DOHH2 (cell line): ENCODE results near the gene ANXA3.

Source experiments
- H3F3A ChIP-seq: fragments of 200-600 bp; sonication (generic), shearing (Covaris generic); 2 replicates; pipeline ENCODE4 v1.6.0; 2016; ENCODE audit warnings: antibody characterized with exemption, mild to moderate bottlenecking; ENCODE audit not compliant: control insufficient read depth, insufficient read depth
- H3K27ac ChIP-seq: fragments of 200-600 bp; sonication (generic); 2 replicates; pipeline ENCODE4 v1.5.1; 2014; ENCODE audit warnings: low read depth, mild to moderate bottlenecking, low read length, moderate library complexity
- H3K27me3 ChIP-seq: fragments of 200-600 bp; sonication (generic); 2 replicates; pipeline ENCODE4 v1.6.1; 2014; ENCODE audit warnings: mild to moderate bottlenecking, low read length, mixed read lengths; ENCODE audit not compliant: control insufficient read depth
- H3K36me3 ChIP-seq: fragments of 200-600 bp; sonication (generic); 2 replicates; pipeline ENCODE4 v1.6.1; 2014; ENCODE audit warnings: mild to moderate bottlenecking, low read length, moderate library complexity, mixed read lengths; ENCODE audit not compliant: control insufficient read depth
- H3K4me1 ChIP-seq: fragments of 200-600 bp; sonication (generic); 2 replicates; pipeline ENCODE4 v1.6.1; 2014; ENCODE audit warnings: mild to moderate bottlenecking, low read length, mixed read lengths; ENCODE audit not compliant: control insufficient read depth
- H3K4me2 ChIP-seq: fragments of 200-600 bp; sonication (generic); 2 replicates; pipeline ENCODE4 v1.6.0; 2014; ENCODE audit warnings: mild to moderate bottlenecking, low read length, moderate library complexity
- H3K4me3 ChIP-seq: fragments of 200-600 bp; sonication (generic); 2 replicates; pipeline ENCODE4 v1.5.1; 2014; ENCODE audit warnings: mild to moderate bottlenecking, low read length, mixed read lengths
- H3K79me2 ChIP-seq: fragments of 200-600 bp; sonication (generic); 2 replicates; pipeline ENCODE4 v1.6.1; 2014; ENCODE audit warnings: mild to moderate bottlenecking, low read length, mixed read lengths; ENCODE audit not compliant: control insufficient read depth
- H3K9me2 ChIP-seq: fragments of 200-600 bp; sonication (generic); replicated peaks from 2 replicates; pipeline ENCODE4 v1.6.1; 2014; ENCODE audit warnings: mild to moderate bottlenecking, low read length, mixed read lengths; ENCODE audit not compliant: control insufficient read depth
- H3K9me3 ChIP-seq: fragments of 200-600 bp; sonication (generic); 2 replicates; pipeline ENCODE4 v1.6.1; 2014; ENCODE audit warnings: antibody characterized with exemption, low read length, mixed read lengths; ENCODE audit not compliant: control insufficient read depth, insufficient read depth
- H4K20me1 ChIP-seq: fragments of 200-600 bp; sonication (generic); 2 replicates; pipeline ENCODE4 v1.6.0; 2014; ENCODE audit warnings: low read depth, mild to moderate bottlenecking, antibody characterized with exemption, low read length, moderate library complexity; ENCODE audit not compliant: control insufficient read depth, insufficient read depth
- EZH2phosphoT487 ChIP-seq: fragments of 200-600 bp; sonication (generic); IDR thresholded peaks from 2 replicates; pipeline ENCODE4 v1.6.1; 2017; ENCODE audit warnings: borderline replicate concordance, mild to moderate bottlenecking, antibody characterized with exemption, low read length, moderate library complexity, mixed read lengths
- TF ChIP-seq, protein P1 (sequence below): fragments of 200-600 bp; sonication (generic); IDR thresholded peaks from one replicate; pipeline ENCODE4 v1.5.1; 2014; ENCODE audit warnings: antibody characterized with exemption, mild to moderate bottlenecking, low read depth, low read length; ENCODE audit not compliant: poor library complexity, severe bottlenecking

ANXA3 gene

DNA sequence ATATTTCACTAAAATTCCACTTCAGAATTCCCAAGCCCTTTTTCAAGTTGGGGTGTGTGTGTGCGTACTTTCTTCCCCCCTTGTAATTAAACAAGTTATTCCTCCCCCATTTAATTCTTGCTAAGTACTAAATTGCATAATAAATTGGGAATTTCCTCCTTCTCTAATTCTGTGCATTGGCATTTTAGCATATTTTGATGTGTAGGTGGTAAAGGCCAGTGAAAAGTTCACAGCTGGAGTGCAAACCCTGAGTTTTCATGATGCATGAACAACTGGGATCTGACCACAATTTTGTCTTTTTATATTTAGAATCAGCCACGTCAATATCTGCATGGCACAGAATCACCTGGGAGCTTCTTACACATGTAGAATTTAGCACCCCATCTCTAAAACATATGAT lies 18.5 kb downstream of the ANXA3 start:
- peaks cover 4% of the 10 kb centered on the region for H3K27me3 ChIP-seq
- no peaks in the 10 kb centered on the region for H3K36me3 ChIP-seq
- H3K4me1 ChIP-seq = no peaks in the 10 kb centered on the region
- no peak overlapping the region for H3K27ac ChIP-seq
- H3K79me2 ChIP-seq = no peaks in the 10 kb centered on the region
- H4K20me1 ChIP-seq = no peaks in the 10 kb centered on the region
- H3K4me2 ChIP-seq = no peak overlapping the region
- H3K9me2 ChIP-seq = no peaks in the 10 kb centered on the region
- no peaks in the 10 kb centered on the region for H3F3A ChIP-seq
- TF ChIP-seq, protein P1, sequence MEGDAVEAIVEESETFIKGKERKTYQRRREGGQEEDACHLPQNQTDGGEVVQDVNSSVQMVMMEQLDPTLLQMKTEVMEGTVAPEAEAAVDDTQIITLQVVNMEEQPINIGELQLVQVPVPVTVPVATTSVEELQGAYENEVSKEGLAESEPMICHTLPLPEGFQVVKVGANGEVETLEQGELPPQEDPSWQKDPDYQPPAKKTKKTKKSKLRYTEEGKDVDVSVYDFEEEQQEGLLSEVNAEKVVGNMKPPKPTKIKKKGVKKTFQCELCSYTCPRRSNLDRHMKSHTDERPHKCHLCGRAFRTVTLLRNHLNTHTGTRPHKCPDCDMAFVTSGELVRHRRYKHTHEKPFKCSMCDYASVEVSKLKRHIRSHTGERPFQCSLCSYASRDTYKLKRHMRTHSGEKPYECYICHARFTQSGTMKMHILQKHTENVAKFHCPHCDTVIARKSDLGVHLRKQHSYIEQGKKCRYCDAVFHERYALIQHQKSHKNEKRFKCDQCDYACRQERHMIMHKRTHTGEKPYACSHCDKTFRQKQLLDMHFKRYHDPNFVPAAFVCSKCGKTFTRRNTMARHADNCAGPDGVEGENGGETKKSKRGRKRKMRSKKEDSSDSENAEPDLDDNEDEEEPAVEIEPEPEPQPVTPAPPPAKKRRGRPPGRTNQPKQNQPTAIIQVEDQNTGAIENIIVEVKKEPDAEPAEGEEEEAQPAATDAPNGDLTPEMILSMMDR = no peak
- no peak for TF ChIP-seq EZH2phosphoT487
- no peak overlapping the region for H3K4me3 ChIP-seq
- no peaks in the 10 kb centered on the region for H3K9me3 ChIP-seq

DNA sequence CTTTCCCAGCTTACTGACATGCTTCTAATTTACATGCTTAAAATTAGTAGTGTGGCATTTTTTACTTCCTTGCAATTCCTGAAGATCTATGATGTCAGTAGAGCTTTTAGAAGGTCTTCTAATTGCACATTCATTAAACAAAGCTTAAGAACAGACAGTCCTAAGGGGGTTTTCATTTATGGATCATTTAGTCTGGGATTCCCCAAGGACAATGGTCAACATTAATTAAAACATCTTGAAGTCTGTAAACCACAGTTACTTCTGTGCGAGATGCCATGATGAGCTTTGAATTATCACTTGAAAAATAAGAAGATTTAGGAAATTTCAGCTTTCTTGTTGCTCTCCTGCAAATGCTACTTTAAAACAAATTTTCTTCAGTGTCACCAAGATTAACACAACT lies 20.2 kb downstream of the ANXA3 start:
- Histone ChIP-seq H3K79me2 (no peaks in the 10 kb centered on the region), H4K20me1 (no peaks in the 10 kb centered on the region), H3K27ac (no peak overlapping the region), H3K9me2 (no peaks in the 10 kb centered on the region), H3K9me3 (no peaks in the 10 kb centered on the region), H3K27me3 (peaks cover 4% of the 10 kb centered on the region), H3F3A (no peaks in the 10 kb centered on the region), H3K4me2 (no peak overlapping the region), H3K36me3 (no peaks in the 10 kb centered on the region), H3K4me3 (no peak overlapping the region), H3K4me1 (no peaks in the 10 kb centered on the region)
- TF ChIP-seq, protein P1 = no peak
- no peak for TF ChIP-seq EZH2phosphoT487

DNA sequence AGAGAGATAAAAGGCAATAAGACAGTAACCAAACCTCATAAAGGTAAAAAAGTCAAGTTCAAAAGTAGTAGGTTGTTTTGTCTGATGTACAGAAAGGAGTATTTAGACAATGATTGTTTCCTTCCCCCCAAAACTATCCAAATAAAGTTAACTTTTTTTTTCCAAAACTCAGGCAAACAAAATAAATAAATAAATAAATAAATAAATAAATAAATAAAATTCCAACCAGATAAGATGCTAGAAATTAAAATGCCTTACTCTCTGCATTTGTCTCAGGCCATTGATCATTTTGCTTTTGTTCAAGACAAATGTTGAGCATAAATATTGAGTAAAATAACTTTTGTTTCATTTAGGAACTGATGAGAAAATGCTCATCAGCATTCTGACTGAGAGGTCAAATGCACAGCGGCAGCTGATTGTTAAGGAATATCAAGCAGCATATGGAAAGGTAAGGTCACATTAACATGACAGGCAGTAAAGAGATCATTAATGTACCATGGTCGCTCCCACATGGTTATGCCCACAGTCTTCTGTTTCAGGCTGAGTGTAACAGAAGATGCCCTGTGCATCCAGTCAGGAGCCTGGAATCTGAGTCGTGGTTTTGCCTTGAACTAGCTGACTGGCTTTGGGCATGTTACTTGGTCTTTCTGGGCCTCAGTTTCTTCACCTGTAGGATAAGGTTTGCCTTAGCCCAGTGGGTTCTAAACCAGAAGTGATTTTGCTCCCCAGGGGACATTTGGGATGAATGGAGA lies 27.3 kb downstream of the ANXA3 start:
- Histone ChIP-seq H3K4me3 (no peak overlapping the region), H3K9me2 (no peaks in the 10 kb centered on the region), H3K4me2 (no peak overlapping the region), H3K27ac (no peak overlapping the region), H4K20me1 (no peaks in the 10 kb centered on the region), H3K79me2 (no peaks in the 10 kb centered on the region), H3K4me1 (no peaks in the 10 kb centered on the region; the same call in 1 of the 2 replicates), H3K27me3 (no peaks in the 10 kb centered on the region), H3F3A (no peaks in the 10 kb centered on the region), H3K9me3 (no peaks in the 10 kb centered on the region), H3K36me3 (no peaks in the 10 kb centered on the region)
- TF ChIP-seq, protein P1 = no peak
- no peak for TF ChIP-seq EZH2phosphoT487
